ENCODE data around the gene PCDHGC4. TPM values are rescaled to one million over a fixed set of nuclear protein-coding genes. Genes with fewer than 3 reads are reported as not detected.

Gene PCDHGC4
- total and polyA plus RNA-seq, 2 of the 8 experiments (the other 6 are each of a cell fraction or from before 2014, with no cell fraction given), result 2.1 to 2.4 TPM

DNA sequence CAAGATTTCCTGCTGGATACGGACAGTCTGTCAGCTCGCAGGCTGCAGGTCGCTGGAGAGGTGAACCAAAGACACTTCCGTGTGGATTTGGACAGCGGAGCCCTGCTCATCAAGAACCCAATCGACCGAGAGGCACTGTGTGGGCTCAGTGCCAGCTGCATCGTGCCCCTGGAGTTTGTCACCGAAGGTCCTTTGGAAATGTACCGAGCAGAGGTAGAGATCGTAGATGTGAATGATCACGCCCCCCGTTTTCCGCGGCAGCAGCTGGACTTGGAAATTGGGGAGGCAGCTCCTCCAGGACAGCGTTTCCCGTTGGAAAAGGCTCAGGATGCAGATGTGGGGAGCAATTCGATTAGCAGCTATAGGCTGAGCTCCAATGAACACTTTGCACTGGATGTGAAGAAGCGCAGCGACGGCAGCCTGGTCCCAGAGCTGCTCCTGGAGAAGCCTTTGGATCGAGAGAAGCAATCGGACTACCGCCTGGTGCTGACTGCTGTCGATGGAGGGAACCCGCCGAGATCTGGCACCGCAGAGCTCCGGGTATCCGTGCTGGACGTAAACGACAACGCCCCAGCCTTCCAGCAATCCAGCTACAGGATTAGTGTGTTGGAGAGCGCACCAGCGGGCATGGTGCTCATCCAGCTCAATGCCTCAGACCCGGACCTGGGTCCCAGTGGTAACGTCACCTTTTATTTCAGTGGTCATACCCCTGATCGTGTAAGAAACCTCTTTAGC lies 658 bp downstream of the PCDHGC4 start:
- no peak overlapping the region for H2AK5ac ChIP-seq (ENCODE audit: low read depth, low read length)
- peaks cover 5 to 20% (median 12%) of the 10 kb centered on the region in 4 experiments for H3K4me1 ChIP-seq (replicated peaks in 1 of 4; ENCODE audit: control insufficient read depth in 3 of 4, insufficient read depth in 4 of 4, low read length in 3 of 4)
- no peaks in the 10 kb centered on the region for H3K36me3 ChIP-seq (ENCODE audit: control insufficient read depth in 2 of 4, insufficient read depth in 4 of 4, low read length in 3 of 4)
- peaks cover 7 to 22% (median 18%) of the 10 kb centered on the region in 4 experiments for H3K27me3 ChIP-seq (replicated peaks in 1 of 4; ENCODE audit: control insufficient read depth in 3 of 4, extremely low read depth in 1 of 4, insufficient read depth in 3 of 4, low read length in 3 of 4)
- H3K79me2 ChIP-seq (ENCODE audit: control insufficient read depth in 1 of 2, insufficient read depth in 2 of 2, low read length in 2 of 2), result peaks cover 0 to 3% of the 10 kb centered on the region in 2 experiments; a peak in 1 of 4 replicates
- H3K79me1 ChIP-seq (ENCODE audit: low read depth, low read length), result no peaks in the 10 kb centered on the region; the same call in 1 of the 2 replicates
- H3K4ac ChIP-seq (replicated peaks; ENCODE audit: insufficient read length, low read depth, low read length), result no peak overlapping the region
- peak overlapping the region in 3 of 4 experiments; percentile 34 to 52 (median 49); a peak in 5 of 7 replicates for H3K9ac ChIP-seq (replicated peaks in 1 of 4; ENCODE audit: extremely low read depth in 1 of 4, low read depth in 3 of 4, low read length in 3 of 4)
- H2AFZ ChIP-seq (ENCODE audit: low read length), result peak overlapping the region; percentile 28; the same call in 1 of the 2 replicates
- no peak overlapping the region for H3K23ac ChIP-seq (ENCODE audit: insufficient read length)
- no peak overlapping the region for H2BK120ac ChIP-seq (replicated peaks; ENCODE audit: low read depth, low read length)
- no peak overlapping the region; the same call in 1 of the 2 replicates for H2BK5ac ChIP-seq (ENCODE audit: low read depth, low read length)
- TF ChIP-seq EZH2 (IDR thresholded peaks at IDR 0.05; ENCODE audit: low read depth, low read length, severe bottlenecking), result peak; percentile 40
- no peak for TF ChIP-seq KDM1A (IDR thresholded peaks at IDR 0.05; ENCODE audit: borderline replicate concordance, low read length)
- peak; percentile 33; the same call in 1 of the 2 replicates for TF ChIP-seq SUZ12 (IDR thresholded peaks at IDR 0.05; ENCODE audit: low read length)
- TF ChIP-seq KDM4A (IDR thresholded peaks at IDR 0.05; ENCODE audit: low read depth, low read length, severe bottlenecking), result peak; percentile 19
- TF ChIP-seq POU5F1 (IDR thresholded peaks at IDR 0.05; ENCODE audit: low read depth, low read length), result no peak
- ChIA-PET CTCF (ENCODE audit: partially characterized antibody) (interaction anchor here (0.6 to 14.3 kb wide), 23 partner anchors 8 to 293 kb away, joined by 3 to 164 read pairs (median 4); partner anchors contain the start of genes PCDHB10, PCDHB15, PCDHGA10 and PCDHGA11), POLR2A (ENCODE audit: partially characterized antibody) (interaction anchor here (0.8 to 3.5 kb wide), 9 partner anchors 9 to 166 kb away, joined by 3 to 25 read pairs (median 5); partner anchors contain the start of genes HDAC3, PCDHGC3 and RELL2)
- no peak overlapping the region for H4K5ac ChIP-seq (ENCODE audit: insufficient read length, low read depth, low read length)
- no peak overlapping the region for H3K27ac ChIP-seq (ENCODE audit: low read depth, low read length)
- H2BK20ac ChIP-seq (ENCODE audit: low read length), result no peak overlapping the region
- no peak for FAIRE-seq
- no peaks in the 10 kb centered on the region for H3K9me3 ChIP-seq (ENCODE audit: insufficient read depth in 2 of 2, low read depth in 1 of 2, low read length in 1 of 2)
- peak overlapping the region; percentile 28 for H3K56ac ChIP-seq (replicated peaks; ENCODE audit: insufficient read length, low read depth, low read length)
- H4K8ac ChIP-seq (ENCODE audit: extremely low read depth, insufficient read depth, low read length), result no peak overlapping the region
- no peak overlapping the region for H4K91ac ChIP-seq (replicated peaks; ENCODE audit: insufficient read length, low read length)
- no peak overlapping the region for H3K14ac ChIP-seq (ENCODE audit: insufficient read length)
- peak overlapping the region; percentile 93 for H2BK15ac ChIP-seq (ENCODE audit: low read length)
- peak overlapping the region; percentile 65; the same call in 1 of the 2 replicates for H3K18ac ChIP-seq (ENCODE audit: extremely low read depth, low read length)
- H4K20me1 ChIP-seq (replicated peaks in 1 of 2; ENCODE audit: control insufficient read depth in 1 of 2, insufficient read depth in 2 of 2, low read length in 2 of 2), result peaks cover 13 to 21% of the 10 kb centered on the region in 2 experiments
- H3K23me2 ChIP-seq (ENCODE audit: low read depth, low read length), result peaks cover 11% of the 10 kb centered on the region
- 42% methylated on average over 38 of the region's 38 CpGs; no CpG with 5 or more reads in 1 of the 2 experiments for WGBS, 2 experiments (ENCODE audit: extremely low coverage in 1 of 2, insufficient coverage in 1 of 2, insufficient read length in 1 of 2, insufficient replicate concordance in 2 of 2, low coverage in 1 of 2, low lambda C conversion rate in 2 of 2, missing lambda C conversion rate in 1 of 2)
- no peak for DNase-seq (ENCODE audit: low read depth in 1 of 2, low spot score in 2 of 2)
- H2BK12ac ChIP-seq (ENCODE audit: low read depth, low read length), result peak overlapping the region; percentile 30; the same call in 1 of the 2 replicates
- H3K4me3 ChIP-seq (ENCODE audit: extremely low read depth in 1 of 4, insufficient read depth in 2 of 4, low read depth in 3 of 4, low read length in 4 of 4), result peak overlapping the region; percentile 56 to 78 (median 69)
- peak overlapping the region; percentile 98 for H3K4me2 ChIP-seq (ENCODE audit: insufficient read depth in 1 of 2, low read depth in 2 of 2, low read length in 2 of 2)
